WERI-Rb-1 (cell line): Measurements from ENCODE around the gene OR1D5.

Experiments used
- DNase-seq: peaks from one replicate; pipeline ENCODE4 v3.0.0-alpha.2; 2020
- H3K27ac ChIP-seq: fragments of 250-450 bp; sonication (Bioruptor Pico); 2 replicates; pipeline ENCODE4 v1.5.1; 2020; ENCODE audit warnings: mild to moderate bottlenecking, moderate library complexity
- H3K27me3 ChIP-seq: fragments of 250-450 bp; sonication (Bioruptor Pico); 2 replicates; pipeline ENCODE4 v1.5.1; 2021; ENCODE audit warnings: mild to moderate bottlenecking, low read depth, moderate library complexity; ENCODE audit not compliant: insufficient read depth, severe bottlenecking
- H3K36me3 ChIP-seq: fragments of 250-450 bp; sonication (Bioruptor Pico); 2 replicates; pipeline ENCODE4 v1.5.1; 2020; ENCODE audit warnings: mild to moderate bottlenecking, moderate library complexity
- H3K4me3 ChIP-seq: 2 replicates; pipeline ENCODE4 v1.5.1; 2011; ENCODE audit warnings: low read depth, mild to moderate bottlenecking, control low read depth, low read length
- H3K9me3 ChIP-seq: fragments of 250-450 bp; sonication (Bioruptor Pico); 2 replicates; pipeline ENCODE4 v1.5.1; 2021; ENCODE audit warnings: mild to moderate bottlenecking, moderate library complexity; ENCODE audit not compliant: severe bottlenecking
- CTCF ChIP-seq: IDR thresholded peaks from 2 replicates; pipeline ENCODE4 v1.5.1; 2011; ENCODE audit warnings: low read depth, mild to moderate bottlenecking, control low read depth, inconsistent platforms, low read length

The OR1D5 gene

GRCh38 chr17:3012926-3013581 is 50.4 kb downstream of the OR1D5 start:
- H3K9me3 ChIP-seq: no peaks in the 10 kb centered on the region
- peaks cover 30% of the 10 kb centered on the region for H3K36me3 ChIP-seq
- peak; percentile 68 for DNase-seq
- no peak overlapping the region for H3K4me3 ChIP-seq
- no peaks in the 10 kb centered on the region for H3K27me3 ChIP-seq
- peak; percentile 88 for TF ChIP-seq CTCF
- H3K27ac ChIP-seq: no peak overlapping the region
